Measurements from ENCODE around the gene PMF1. TPM values are rescaled to one million over a fixed set of nuclear protein-coding genes. Genes with fewer than 3 reads are reported as not detected.

PMF1 gene
- total RNA-seq, 2 donors from 2014 or later: 119 TPM

GRCh38 chr1:156262461-156263287 lies 49.9 kb downstream of the PMF1 start:
- Mint-ChIP-seq H3K27ac (no peak overlapping the region), H3K4me3 (no peak overlapping the region), H3K36me3 (ENCODE audit: low read depth) (peaks cover 85% of the 10 kb centered on the region), H3K4me1 (no peaks in the 10 kb centered on the region), H3K9me3 (no peaks in the 10 kb centered on the region), H3K27me3 (ENCODE audit: insufficient read depth) (no peaks in the 10 kb centered on the region)
- H3K4me1 ChIP-seq (ENCODE audit: control insufficient read depth, insufficient read depth, low read length): no peaks in the 10 kb centered on the region
- DNase-seq: no peak
- no peaks in the 10 kb centered on the region for H3K9me3 ChIP-seq (ENCODE audit: control insufficient read depth, low read length)
- TF ChIP-seq CTCF (conservative IDR thresholded peaks at IDR 0.05): no peak
- H3K9ac ChIP-seq (ENCODE audit: extremely low read depth, low read length, poor library complexity, severe bottlenecking): no peak overlapping the region
- peaks cover 83% of the 10 kb centered on the region for H3K36me3 ChIP-seq (ENCODE audit: control insufficient read depth, insufficient read depth, low read length)
- no peaks in the 10 kb centered on the region for H3K27me3 ChIP-seq (ENCODE audit: control insufficient read depth, insufficient read depth, low read length, poor library complexity, severe bottlenecking)
- H3K27ac ChIP-seq (ENCODE audit: low read depth, low read length): no peak overlapping the region
- H3K4me3 ChIP-seq (ENCODE audit: low read length): no peak overlapping the region
- WGBS, 2 experiments (ENCODE audit: insufficient coverage in 1 of 2, insufficient read length in 1 of 2): 96 to 99% methylated on average over 7 to 8 of the region's 9 CpGs

- H3K4me3 Mint-ChIP-seq: no peak overlapping the region
- 95 to 97% methylated on average over 6 to 9 of the region's 9 CpGs for WGBS, 2 experiments (ENCODE audit: insufficient coverage in 1 of 2, insufficient read length in 1 of 2)
- H3K4me1 ChIP-seq (ENCODE audit: control insufficient read depth, insufficient read depth, low read length): no peaks in the 10 kb centered on the region
- H3K9ac ChIP-seq (ENCODE audit: extremely low read depth, low read length, poor library complexity, severe bottlenecking): no peak overlapping the region
- no peak overlapping the region for H3K27ac Mint-ChIP-seq
- H3K9me3 Mint-ChIP-seq: no peaks in the 10 kb centered on the region
- peaks cover 83% of the 10 kb centered on the region for H3K36me3 ChIP-seq (ENCODE audit: control insufficient read depth, insufficient read depth, low read length)
- H3K4me1 Mint-ChIP-seq: no peaks in the 10 kb centered on the region
- H3K27me3 Mint-ChIP-seq (ENCODE audit: insufficient read depth): no peaks in the 10 kb centered on the region
- no peak for DNase-seq
- no peaks in the 10 kb centered on the region for H3K9me3 ChIP-seq (ENCODE audit: control insufficient read depth, low read length)
- no peak for TF ChIP-seq CTCF (conservative IDR thresholded peaks at IDR 0.05)
- no peak overlapping the region for H3K27ac ChIP-seq (ENCODE audit: low read depth, low read length)
- no peaks in the 10 kb centered on the region for H3K27me3 ChIP-seq (ENCODE audit: control insufficient read depth, insufficient read depth, low read length, poor library complexity, severe bottlenecking)
- no peak overlapping the region for H3K4me3 ChIP-seq (ENCODE audit: low read length)
- peaks cover 85% of the 10 kb centered on the region for H3K36me3 Mint-ChIP-seq (ENCODE audit: low read depth)
Observed at GRCh38 chr1:156263288-156263655, 50.5 kb downstream of the PMF1 start.

- TF ChIP-seq CTCF (conservative IDR thresholded peaks at IDR 0.05): no peak
- no peaks in the 10 kb centered on the region for H3K27me3 ChIP-seq (ENCODE audit: control insufficient read depth, insufficient read depth, low read length, poor library complexity, severe bottlenecking)
- no peaks in the 10 kb centered on the region for H3K4me1 ChIP-seq (ENCODE audit: control insufficient read depth, insufficient read depth, low read length)
- Mint-ChIP-seq H3K36me3 (ENCODE audit: low read depth) (peaks cover 74% of the 10 kb centered on the region), H3K27me3 (ENCODE audit: insufficient read depth) (no peaks in the 10 kb centered on the region), H3K4me3 (no peak overlapping the region), H3K9me3 (no peaks in the 10 kb centered on the region), H3K27ac (peak overlapping the region; percentile 35), H3K4me1 (no peaks in the 10 kb centered on the region)
- no peak overlapping the region for H3K4me3 ChIP-seq (ENCODE audit: low read length)
- 92% methylated on average over 13 of the region's 13 CpGs for WGBS, 2 experiments (ENCODE audit: insufficient coverage in 1 of 2, insufficient read length in 1 of 2)
- H3K9ac ChIP-seq (ENCODE audit: extremely low read depth, low read length, poor library complexity, severe bottlenecking): no peak overlapping the region
- H3K36me3 ChIP-seq (ENCODE audit: control insufficient read depth, insufficient read depth, low read length): peaks cover 81% of the 10 kb centered on the region
- H3K27ac ChIP-seq (ENCODE audit: low read depth, low read length): no peak overlapping the region
- H3K9me3 ChIP-seq (ENCODE audit: control insufficient read depth, low read length): no peaks in the 10 kb centered on the region
- DNase-seq: no peak
Observed at GRCh38 chr1:156266051-156266450, 53.2 kb downstream of the PMF1 start.
